ENCODE measurements around the gene LITAFD. TPM values are rescaled to one million over a fixed set of nuclear protein-coding genes. Genes with fewer than 3 reads are reported as not detected.

LITAFD gene
- total and polyA plus RNA-seq, 10 of the 15 experiments (the other 5 are each of a cell fraction or from before 2014, with no cell fraction given): not detected

- Histone ChIP-seq H3K4me1 (ENCODE audit: control insufficient read depth, insufficient read depth, low read length) (peaks cover 6% of the 10 kb centered on the region), H2AFZ (ENCODE audit: control insufficient read depth, low read depth, low read length) (no peak overlapping the region), H3K27ac (ENCODE audit: control insufficient read depth, insufficient read depth) (no peak overlapping the region), H3K4me3 (no peak overlapping the region), H3K4me2 (ENCODE audit: control insufficient read depth, insufficient read depth) (no peak overlapping the region), H3K9me3 (replicated peaks; ENCODE audit: control insufficient read depth, insufficient read depth, low read length) (no peaks in the 10 kb centered on the region), H4K20me1 (ENCODE audit: control insufficient read depth, insufficient read depth) (no peaks in the 10 kb centered on the region), H3K79me2 (ENCODE audit: control insufficient read depth, insufficient read depth, low read length) (no peaks in the 10 kb centered on the region), H3K27me3 (replicated peaks in 1 of 2; ENCODE audit: control insufficient read depth in 2 of 2, insufficient read depth in 2 of 2, low read length in 1 of 2) (no peaks in the 10 kb centered on the region), H3K9ac (ENCODE audit: control insufficient read depth, insufficient read depth, low read length) (no peak overlapping the region), H3K36me3 (ENCODE audit: control insufficient read depth in 2 of 2, insufficient read depth in 2 of 2, low read length in 1 of 2) (no peaks in the 10 kb centered on the region)
- intact Hi-C loops (cut with micrococcal nuclease; ENCODE audit: unreplicated experiment): loop anchor here (1.0 kb wide), 2 partner anchors 220 to 314 kb away; no protein-coding TSS in a partner anchor
- in situ Hi-C loops (cut with MboI): loop anchor here (5.0 kb wide), 2 partner anchors 214 to 314 kb away; no protein-coding TSS in a partner anchor
- RAD21 ChIA-PET (ENCODE audit: unreplicated experiment): interaction anchor here (0.7 to 4.4 kb wide), 17 partner anchors 10 to 314 kb away, joined by 3 to 44 read pairs (median 5); partner anchors contain the start of genes CARHSP1, PMM2 and TMEM186
- CTCF ChIA-PET: interaction anchor here (0.6 to 5.4 kb wide), 42 partner anchors 8 to 696 kb away, joined by 3 to 72 read pairs (median 5); partner anchors contain the start of genes CARHSP1, PMM2 and TMEM186
- POLR2A ChIA-PET: interaction anchor here (1.3 kb wide), 2 partner anchors 10 to 12 kb away, joined by 4 read pairs; partner anchors contain the start of gene CARHSP1
- WGBS (ENCODE audit: insufficient coverage, insufficient replicate concordance, low lambda C conversion rate, missing lambda C conversion rate): 82% methylated on average over 8 of the region's 8 CpGs
- BruUV-seq (replicated peaks): no TSS peak
- ATAC-seq: no peak
- SMC1A ChIA-PET (ENCODE audit: uncharacterized antibody, unreplicated experiment): interaction anchor here (0.6 to 6.0 kb wide), 20 partner anchors 9 to 315 kb away, joined by 3 to 37 read pairs (median 6); partner anchors contain the start of genes CARHSP1, PMM2 and TMEM186
- no peak for DNase-seq (ENCODE audit: low read depth, low spot score)
- FAIRE-seq: no peak
- TF ChIP-seq CHD4 (IDR thresholded peaks at IDR 0.05) (no peak), RCOR1 (conservative IDR thresholded peaks at IDR 0.05; ENCODE audit: low read depth, low read length) (no peak), PRDM15 (CRISPR knock-in tag; IDR thresholded peaks at IDR 0.05) (no peak), ZBTB11 (CRISPR knock-in tag; IDR thresholded peaks at IDR 0.05) (no peak), ZNF207 (IDR thresholded peaks at IDR 0.05; ENCODE audit: borderline replicate concordance) (no peak), CREM (IDR thresholded peaks at IDR 0.05; ENCODE audit: low read depth) (no peak), MXI1 (IDR thresholded peaks at IDR 0.05; ENCODE audit: low read depth, low read length) (no peak), SUPT20H (IDR thresholded peaks at IDR 0.05; ENCODE audit: borderline replicate concordance, control insufficient read depth, low read depth, low read length) (no peak), TCF12 (IDR thresholded peaks at IDR 0.05; ENCODE audit: low read depth, low read length) (no peak), DPF2 (IDR thresholded peaks at IDR 0.05) (no peak), STAT1 (conservative IDR thresholded peaks at IDR 0.05) (no peak)
- TF ChIP-seq, protein P1, sequence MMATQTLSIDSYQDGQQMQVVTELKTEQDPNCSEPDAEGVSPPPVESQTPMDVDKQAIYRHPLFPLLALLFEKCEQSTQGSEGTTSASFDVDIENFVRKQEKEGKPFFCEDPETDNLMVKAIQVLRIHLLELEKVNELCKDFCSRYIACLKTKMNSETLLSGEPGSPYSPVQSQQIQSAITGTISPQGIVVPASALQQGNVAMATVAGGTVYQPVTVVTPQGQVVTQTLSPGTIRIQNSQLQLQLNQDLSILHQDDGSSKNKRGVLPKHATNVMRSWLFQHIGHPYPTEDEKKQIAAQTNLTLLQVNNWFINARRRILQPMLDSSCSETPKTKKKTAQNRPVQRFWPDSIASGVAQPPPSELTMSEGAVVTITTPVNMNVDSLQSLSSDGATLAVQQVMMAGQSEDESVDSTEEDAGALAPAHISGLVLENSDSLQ (IDR thresholded peaks at IDR 0.05): no peak
Measured at GRCh38 chr16:8880839-8881510, 1.2 kb upstream of the LITAFD start.
